Keratinocyte (primary cell): ENCODE data around the gene TBC1D16. TPM values are rescaled to one million over a fixed set of nuclear protein-coding genes. Genes with fewer than 3 reads are reported as not detected.

Experiments
- DNase-seq: peaks from one replicate; pipeline ENCODE4 v3.0.0-alpha.2; 2011; ENCODE audit warnings: low read depth, missing footprints, low spot score
- FAIRE-seq: peaks from 2 replicates; lab custom pipeline; 2011; peaks lifted over from hg19 to GRCh38; lab: Jason Lieb, UNC
- H2AFZ ChIP-seq: 2 replicates; pipeline ENCODE4 v1.6.0; 2012; ENCODE audit warnings: low read length, control low read depth, inconsistent platforms; ENCODE audit not compliant: control insufficient read depth
- H3K27ac ChIP-seq: 2 replicates; pipeline ENCODE4 v1.5.1; 2011; ENCODE audit warnings: low read length; ENCODE audit not compliant: control insufficient read depth, insufficient read depth
- H3K27me3 ChIP-seq: 3 replicates; pipeline ENCODE4 v1.6.0; 2011; ENCODE audit warnings: low read length; ENCODE audit not compliant: control insufficient read depth, insufficient read depth; ENCODE audit errors: extremely low read depth
- H3K36me3 ChIP-seq, 2 experiments: 2 replicates in 1 of 2; 3 replicates in 1 of 2; pipeline ENCODE4 v1.5.1; 2011; ENCODE audit warnings: low read length in 2 of 2, mild to moderate bottlenecking in 1 of 2; ENCODE audit not compliant: control insufficient read depth in 2 of 2, insufficient read depth in 2 of 2; ENCODE audit errors: extremely low read depth in 1 of 2
- H3K4me1 ChIP-seq: 3 replicates; pipeline ENCODE4 v1.5.1; 2011; ENCODE audit warnings: low read length; ENCODE audit not compliant: control insufficient read depth, insufficient read depth; ENCODE audit errors: extremely low read depth
- H3K4me2 ChIP-seq: 3 replicates; pipeline ENCODE4 v1.6.0; 2011; ENCODE audit warnings: low read depth, low read length; ENCODE audit not compliant: control insufficient read depth, insufficient read depth; ENCODE audit errors: extremely low read depth
- H3K4me3 ChIP-seq, 3 experiments: fragments of 200-600 bp in 1 of 3; sonication (generic) in 1 of 3; 2 replicates in 2 of 3; 3 replicates in 1 of 3; pipeline ENCODE4 v1.5.1; 2011 to 2016; ENCODE audit warnings: low read length in 3 of 3, mild to moderate bottlenecking in 3 of 3, control low read depth in 2 of 3, inconsistent platforms in 1 of 3, low read depth in 1 of 3, mixed read lengths in 1 of 3, mixed run types in 1 of 3, moderate library complexity in 1 of 3; ENCODE audit not compliant: control insufficient read depth in 2 of 3, insufficient read depth in 2 of 3; ENCODE audit errors: extremely low read depth in 1 of 3
- H3K79me2 ChIP-seq: 2 replicates; pipeline ENCODE4 v1.6.0; 2012; ENCODE audit warnings: low read length; ENCODE audit not compliant: control insufficient read depth, insufficient read depth
- H3K9ac ChIP-seq: 3 replicates; pipeline ENCODE4 v1.6.0; 2011; ENCODE audit warnings: low read length; ENCODE audit not compliant: control insufficient read depth, insufficient read depth; ENCODE audit errors: extremely low read depth
- H3K9me1 ChIP-seq: 3 replicates; pipeline ENCODE4 v1.6.0; 2011; ENCODE audit warnings: low read length; ENCODE audit not compliant: control insufficient read depth, insufficient read depth; ENCODE audit errors: extremely low read depth
- H3K9me3 ChIP-seq: 2 replicates; pipeline ENCODE4 v1.5.1; 2012; ENCODE audit warnings: low read depth, low read length; ENCODE audit not compliant: control insufficient read depth
- H4K20me1 ChIP-seq: 3 replicates; pipeline ENCODE4 v1.6.0; 2011; ENCODE audit warnings: low read length; ENCODE audit not compliant: control insufficient read depth, insufficient read depth; ENCODE audit errors: extremely low read depth
- EZH2 ChIP-seq: IDR thresholded peaks from one replicate; pipeline ENCODE4 v1.6.1; 2012; ENCODE audit warnings: inconsistent platforms, mild to moderate bottlenecking, low read length, moderate library complexity
- dilution Hi-C: fragments of 300-500 bp; cut with MboI; formaldehyde crosslinking; loops from one replicate; pipeline ENCODE4 v1.7.0; 2020; ENCODE audit warnings: low sequenced_read_pairs; ENCODE audit not compliant: extremely low pct_ligation_motif_present
- polyA plus RNA-seq, 5 experiments: library from polyadenylated mRNA; depleted of rRNA in 3 of 5; stranded (reverse) in 3 of 5; stranded (forward) in 1 of 5; unstranded in 1 of 5; fragments of >200 nt; gene quantifications; 1 replicate in 1 of 5; 2 replicates in 3 of 5; 3 replicates in 1 of 5; pipeline versions ENCODE4 v1.2.1 to v1.2.3, GENCODE V29; 2011 to 2012; ENCODE audit warnings: missing spikeins in 2 of 5, low read depth in 1 of 5, low replicate concordance in 1 of 5
- TF ChIP-seq, protein P1 (sequence below), 3 experiments: IDR thresholded peaks in 1 of 3; conservative IDR thresholded peaks in 1 of 3; optimal IDR thresholded peaks in 1 of 3; 2 replicates in 2 of 3; 3 replicates in 1 of 3; pipeline versions ENCODE3 to v1.5.1; 2011; ENCODE audit warnings: low read length in 3 of 3, mild to moderate bottlenecking in 3 of 3, moderate library complexity in 2 of 3, control low read depth in 1 of 3, inconsistent platforms in 1 of 3; ENCODE audit not compliant: insufficient read depth in 2 of 3; ENCODE audit errors: extremely low read depth in 1 of 3

TBC1D16 gene
- polyA plus RNA-seq, 1 donor (not counting 4 experiments of a cell fraction or from before 2014, with no cell fraction given): 8.6 TPM

DNA sequence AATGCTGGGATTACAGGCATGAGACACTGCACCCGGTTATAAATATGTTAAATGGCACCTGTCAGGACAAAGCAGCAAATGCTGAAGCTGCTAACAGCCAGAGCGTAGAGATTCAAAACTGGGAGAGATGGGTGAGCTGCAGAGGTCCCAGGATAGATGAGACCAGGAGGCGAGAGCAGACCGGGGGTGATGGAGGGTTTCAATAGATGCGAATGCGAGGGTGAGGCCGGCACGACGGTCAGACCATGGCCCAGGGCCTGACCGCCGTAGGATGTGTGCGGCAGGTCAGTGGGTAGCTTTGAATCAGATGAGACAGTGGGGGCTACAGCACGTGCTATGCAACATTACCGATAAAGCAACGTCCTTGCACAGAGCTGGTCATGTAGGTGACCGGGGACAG, 15.0 kb upstream of the TBC1D16 start:
- Histone ChIP-seq H3K9ac (no peak overlapping the region), H3K4me2 (no peak overlapping the region), H3K36me3 (no peaks in the 10 kb centered on the region), H3K9me3 (no peaks in the 10 kb centered on the region), H3K4me3 (no peak overlapping the region), H3K4me1 (no peaks in the 10 kb centered on the region), H4K20me1 (no peaks in the 10 kb centered on the region), H3K27ac (no peak overlapping the region), H3K9me1 (no peaks in the 10 kb centered on the region), H3K79me2 (no peaks in the 10 kb centered on the region), H3K27me3 (no peaks in the 10 kb centered on the region), H2AFZ (no peak overlapping the region)
- no peak for DNase-seq
- TF ChIP-seq, protein P1, sequence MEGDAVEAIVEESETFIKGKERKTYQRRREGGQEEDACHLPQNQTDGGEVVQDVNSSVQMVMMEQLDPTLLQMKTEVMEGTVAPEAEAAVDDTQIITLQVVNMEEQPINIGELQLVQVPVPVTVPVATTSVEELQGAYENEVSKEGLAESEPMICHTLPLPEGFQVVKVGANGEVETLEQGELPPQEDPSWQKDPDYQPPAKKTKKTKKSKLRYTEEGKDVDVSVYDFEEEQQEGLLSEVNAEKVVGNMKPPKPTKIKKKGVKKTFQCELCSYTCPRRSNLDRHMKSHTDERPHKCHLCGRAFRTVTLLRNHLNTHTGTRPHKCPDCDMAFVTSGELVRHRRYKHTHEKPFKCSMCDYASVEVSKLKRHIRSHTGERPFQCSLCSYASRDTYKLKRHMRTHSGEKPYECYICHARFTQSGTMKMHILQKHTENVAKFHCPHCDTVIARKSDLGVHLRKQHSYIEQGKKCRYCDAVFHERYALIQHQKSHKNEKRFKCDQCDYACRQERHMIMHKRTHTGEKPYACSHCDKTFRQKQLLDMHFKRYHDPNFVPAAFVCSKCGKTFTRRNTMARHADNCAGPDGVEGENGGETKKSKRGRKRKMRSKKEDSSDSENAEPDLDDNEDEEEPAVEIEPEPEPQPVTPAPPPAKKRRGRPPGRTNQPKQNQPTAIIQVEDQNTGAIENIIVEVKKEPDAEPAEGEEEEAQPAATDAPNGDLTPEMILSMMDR (optimal IDR thresholded peaks at IDR 0.05 in 1 of 3, IDR thresholded peaks at IDR 0.05 in 1 of 3, conservative IDR thresholded peaks at IDR 0.05 in 1 of 3; ENCODE audit: extremely low read depth in 1 of 3, insufficient read depth in 2 of 3, low read length in 3 of 3): no peak
- TF ChIP-seq EZH2: no peak
- dilution Hi-C loops: no loop called here
- no peak for FAIRE-seq

DNA sequence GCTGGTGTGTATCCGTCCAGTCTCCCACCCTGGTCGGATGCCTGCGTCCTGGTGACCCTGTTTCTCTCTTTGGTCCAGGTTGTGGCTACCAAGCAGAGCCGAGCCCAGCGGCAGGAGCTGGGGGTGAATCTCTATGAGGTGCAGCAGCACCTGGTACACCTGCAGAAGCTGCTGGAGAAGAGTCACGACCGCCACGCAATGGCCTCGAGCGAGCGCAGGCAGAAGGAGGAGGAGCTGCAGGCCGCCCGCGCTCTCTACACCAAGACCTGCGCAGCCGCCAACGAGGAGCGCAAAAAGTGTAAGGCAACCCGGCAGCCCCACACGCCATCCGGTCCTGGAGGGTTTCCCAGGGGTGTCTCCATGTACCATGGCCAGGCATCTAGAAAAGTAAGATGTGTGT, 14.3 kb upstream of the TBC1D16 start:
- Histone ChIP-seq H3K79me2 (no peaks in the 10 kb centered on the region), H3K27ac (no peak overlapping the region), H4K20me1 (no peaks in the 10 kb centered on the region), H3K4me3 (no peak overlapping the region), H3K27me3 (no peaks in the 10 kb centered on the region), H2AFZ (no peak overlapping the region), H3K9ac (no peak overlapping the region), H3K9me3 (no peaks in the 10 kb centered on the region), H3K4me1 (no peaks in the 10 kb centered on the region), H3K9me1 (no peaks in the 10 kb centered on the region), H3K4me2 (no peak overlapping the region), H3K36me3 (no peaks in the 10 kb centered on the region)
- DNase-seq: no peak
- dilution Hi-C loops: no loop called here
- TF ChIP-seq, protein P1 (optimal IDR thresholded peaks at IDR 0.05 in 1 of 3, IDR thresholded peaks at IDR 0.05 in 1 of 3, conservative IDR thresholded peaks at IDR 0.05 in 1 of 3; ENCODE audit: extremely low read depth in 1 of 3, insufficient read depth in 2 of 3, low read length in 3 of 3): no peak
- no peak for TF ChIP-seq EZH2
- FAIRE-seq: no peak
